Measurements from ENCODE around the gene KIAA1328.

DNA sequence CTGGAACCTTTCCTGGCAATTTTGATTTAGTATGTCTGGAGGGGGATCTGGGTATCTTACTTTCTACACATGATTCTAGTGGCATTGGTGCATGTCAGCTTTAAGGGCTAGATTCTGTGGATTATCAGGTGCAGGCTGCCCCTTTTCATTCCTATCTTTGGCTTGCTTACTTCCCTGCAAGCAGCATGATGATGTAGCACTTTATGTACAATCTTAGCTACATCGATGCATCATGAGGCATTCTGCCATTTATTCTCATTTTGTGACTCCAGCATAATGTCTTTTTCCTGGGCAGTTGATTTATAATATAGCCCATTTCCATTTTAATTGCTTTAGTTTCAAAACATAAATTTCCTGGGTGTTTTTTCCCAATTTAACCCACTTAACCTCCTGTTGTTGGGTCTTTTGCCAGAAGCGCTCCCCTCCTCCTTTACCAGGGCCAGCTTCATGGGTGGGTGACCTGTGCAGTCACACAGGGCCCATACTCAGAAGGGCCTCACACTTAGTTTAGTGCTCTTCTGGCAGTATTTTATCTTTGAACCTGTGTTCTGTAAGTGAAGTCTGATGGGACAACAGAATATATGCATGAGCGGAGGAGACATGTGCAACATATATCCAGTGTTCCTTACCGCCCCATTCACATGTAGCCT lies 36.2 kb upstream of the KIAA1328 start:
- no peak for TF ChIP-seq YY1 (IDR thresholded peaks at IDR 0.05; ENCODE audit: low read depth)
- TF ChIP-seq MEF2A (IDR thresholded peaks at IDR 0.05; ENCODE audit: borderline replicate concordance, low read depth): no peak
- TF ChIP-seq MXI1 (IDR thresholded peaks at IDR 0.05; ENCODE audit: low read depth, low read length): no peak
- TF ChIP-seq, protein P1, sequence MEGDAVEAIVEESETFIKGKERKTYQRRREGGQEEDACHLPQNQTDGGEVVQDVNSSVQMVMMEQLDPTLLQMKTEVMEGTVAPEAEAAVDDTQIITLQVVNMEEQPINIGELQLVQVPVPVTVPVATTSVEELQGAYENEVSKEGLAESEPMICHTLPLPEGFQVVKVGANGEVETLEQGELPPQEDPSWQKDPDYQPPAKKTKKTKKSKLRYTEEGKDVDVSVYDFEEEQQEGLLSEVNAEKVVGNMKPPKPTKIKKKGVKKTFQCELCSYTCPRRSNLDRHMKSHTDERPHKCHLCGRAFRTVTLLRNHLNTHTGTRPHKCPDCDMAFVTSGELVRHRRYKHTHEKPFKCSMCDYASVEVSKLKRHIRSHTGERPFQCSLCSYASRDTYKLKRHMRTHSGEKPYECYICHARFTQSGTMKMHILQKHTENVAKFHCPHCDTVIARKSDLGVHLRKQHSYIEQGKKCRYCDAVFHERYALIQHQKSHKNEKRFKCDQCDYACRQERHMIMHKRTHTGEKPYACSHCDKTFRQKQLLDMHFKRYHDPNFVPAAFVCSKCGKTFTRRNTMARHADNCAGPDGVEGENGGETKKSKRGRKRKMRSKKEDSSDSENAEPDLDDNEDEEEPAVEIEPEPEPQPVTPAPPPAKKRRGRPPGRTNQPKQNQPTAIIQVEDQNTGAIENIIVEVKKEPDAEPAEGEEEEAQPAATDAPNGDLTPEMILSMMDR (IDR thresholded peaks at IDR 0.05): no peak
- TF ChIP-seq RAD21 (IDR thresholded peaks at IDR 0.05; ENCODE audit: low read length): no peak
- TF ChIP-seq EP300 (IDR thresholded peaks at IDR 0.05; ENCODE audit: borderline replicate concordance in 1 of 2, low read depth in 1 of 2, low read length in 1 of 2): no peak
- TF ChIP-seq FOXJ3 (CRISPR knock-in tag; IDR thresholded peaks at IDR 0.05): no peak

Measured in SK-N-SH (cell line).